ENCODE data around the gene SFT2D1. TPM values are rescaled to one million over a fixed set of nuclear protein-coding genes. Genes with fewer than 3 reads are reported as not detected.

Gene SFT2D1
- total RNA-seq, 3 donors from 2014 or later, result 58.7 to 65.4 (median 60.7) TPM

DNA sequence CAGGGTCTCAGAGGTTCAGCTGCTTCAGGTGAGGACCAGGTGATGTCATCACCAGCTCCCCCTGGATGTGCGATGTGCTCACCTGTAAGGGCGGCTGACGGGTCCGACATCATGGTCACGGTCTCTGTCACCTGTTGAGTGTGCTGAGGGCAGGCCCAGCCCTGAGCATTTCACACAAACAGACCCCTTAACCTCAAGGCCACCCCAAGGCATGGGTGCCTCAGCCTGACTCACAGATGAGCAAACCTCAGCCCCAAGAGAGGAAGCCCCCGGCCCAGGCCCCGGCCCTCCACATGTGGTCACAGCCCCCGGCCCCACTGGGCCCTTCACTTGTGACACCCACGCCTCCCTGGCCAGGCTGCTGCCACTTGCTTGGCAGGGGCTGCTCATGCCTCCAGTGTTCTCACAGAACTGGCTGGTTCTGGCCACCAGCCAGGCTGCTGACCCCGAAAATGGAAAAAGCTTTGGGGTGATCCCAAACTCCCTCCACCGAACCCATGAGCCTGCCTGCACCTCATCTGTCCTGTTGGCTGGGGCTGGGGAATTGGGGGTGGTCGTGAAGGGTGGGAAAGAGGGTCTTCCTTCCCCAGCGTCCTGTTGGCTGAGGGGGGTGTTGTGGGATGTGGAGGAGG is 67.5 kb downstream of the SFT2D1 start:
- ATAC-seq, result no peak
- no peak for DNase-seq
- peaks cover 2% of the 10 kb centered on the region for H3K27me3 Mint-ChIP-seq (ENCODE audit: low read depth)
- no peaks in the 10 kb centered on the region for H3K9me3 Mint-ChIP-seq
- H3K4me3 Mint-ChIP-seq, result no peak overlapping the region
- no peaks in the 10 kb centered on the region for H3K36me3 Mint-ChIP-seq (ENCODE audit: insufficient read depth)
- peaks cover 5% of the 10 kb centered on the region for H3K4me1 Mint-ChIP-seq (ENCODE audit: low read depth)

DNA sequence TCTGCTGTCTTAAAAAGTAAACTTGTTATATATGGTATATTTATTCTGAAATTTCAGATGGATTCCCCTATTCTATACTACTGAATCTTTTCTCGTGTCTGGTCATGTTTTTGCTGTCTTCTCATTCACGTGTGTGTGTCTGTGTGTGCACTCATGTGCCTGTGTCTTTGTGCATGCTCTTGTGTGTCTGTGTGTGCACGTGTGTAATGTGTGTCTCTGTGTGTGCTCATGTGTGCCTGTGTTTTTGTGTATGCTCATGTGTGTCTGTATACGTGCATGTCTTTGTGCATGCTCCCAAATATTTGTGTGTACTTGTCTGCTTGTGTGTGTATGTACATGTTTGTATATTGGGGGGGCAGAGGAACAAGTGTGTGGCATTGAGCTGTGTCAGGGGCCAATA is 68.2 kb downstream of the SFT2D1 start:
- Mint-ChIP-seq H3K9me3 (no peaks in the 10 kb centered on the region), H3K27me3 (ENCODE audit: low read depth) (peaks cover 2% of the 10 kb centered on the region), H3K36me3 (ENCODE audit: insufficient read depth) (no peaks in the 10 kb centered on the region), H3K4me3 (no peak overlapping the region), H3K4me1 (ENCODE audit: low read depth) (peaks cover 5% of the 10 kb centered on the region)
- no peak for DNase-seq
- ATAC-seq, result no peak

- ATAC-seq, result no peak
Measured at GRCh38 chr6:166271376-166271765, 71.0 kb downstream of the SFT2D1 start.

DNA sequence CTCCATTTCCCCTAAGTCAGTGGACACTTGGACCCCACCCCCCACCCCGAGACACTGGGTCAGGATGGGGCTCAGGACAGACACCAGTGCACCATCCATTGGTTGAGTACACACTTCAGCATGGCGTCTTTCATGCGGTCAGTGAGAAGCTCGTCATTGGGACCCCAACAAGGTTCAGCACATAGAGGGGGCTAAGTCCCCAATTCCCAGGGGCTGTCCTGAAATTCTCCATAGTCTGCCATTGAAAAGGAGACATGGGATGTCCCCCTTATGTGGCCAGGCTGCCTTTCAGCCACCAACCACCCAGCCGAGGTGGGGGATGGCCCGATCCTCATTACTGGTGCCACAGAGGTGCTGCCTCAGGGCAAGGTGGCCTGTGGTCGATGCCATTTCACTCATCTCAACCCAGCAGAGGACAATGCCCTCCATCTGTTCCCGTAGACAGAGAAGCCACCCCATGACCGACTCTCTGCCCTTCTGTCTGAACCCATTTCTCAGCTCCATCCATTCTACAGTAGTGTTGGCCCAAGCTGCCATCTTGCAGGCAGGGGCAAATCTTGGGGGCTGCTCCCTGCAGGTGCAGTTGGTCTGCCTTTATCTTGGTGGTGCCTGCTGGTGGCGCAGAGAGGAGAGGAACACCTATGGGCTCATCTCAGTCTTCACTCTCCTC is 71.5 kb downstream of the SFT2D1 start:
- Mint-ChIP-seq H3K4me3 (no peak overlapping the region), H3K36me3 (ENCODE audit: insufficient read depth) (no peaks in the 10 kb centered on the region), H3K27me3 (ENCODE audit: low read depth) (peaks cover 2% of the 10 kb centered on the region), H3K9me3 (no peaks in the 10 kb centered on the region), H3K4me1 (ENCODE audit: low read depth) (peaks cover 4% of the 10 kb centered on the region)
- DNase-seq, result no peak
- ATAC-seq, result no peak

More at GRCh38 chr6:166271376-166271765, 71.0 kb downstream of the SFT2D1 start:
- H3K27me3 Mint-ChIP-seq (ENCODE audit: low read depth), result peaks cover 2% of the 10 kb centered on the region
- no peak for DNase-seq
- H3K9me3 Mint-ChIP-seq, result no peaks in the 10 kb centered on the region
- peaks cover 5% of the 10 kb centered on the region for H3K4me1 Mint-ChIP-seq (ENCODE audit: low read depth)
- H3K4me3 Mint-ChIP-seq, result no peak overlapping the region
- no peaks in the 10 kb centered on the region for H3K36me3 Mint-ChIP-seq (ENCODE audit: insufficient read depth)

Other genes with a start within 250 kb of the SFT2D1 start
- gene TBXT, start 174.7 kb downstream of the SFT2D1 start, total RNA-seq, result not detected
- gene PRR18, start 34.2 kb downstream of the SFT2D1 start, total RNA-seq, result under 1 TPM in 1 of 3 donors, not detected in 2; 0.05 TPM
- 10 to 100 TPM; 17.9 to 24.6 (median 24.0) TPM for gene MPC1, start 40.4 kb upstream of the SFT2D1 start, total RNA-seq
- 1 to 10 TPM in 1 of 3 donors, under 1 TPM in 1, not detected in 1; 0.15 to 4.6 TPM for gene RAMACL, start 244.1 kb upstream of the SFT2D1 start, total RNA-seq

All from activated T-cell treated with anti-CD3 and anti-CD28 coated beads, Interleukin-2, amount 50 U/mL, for 4 hours (primary cell).